Hematopoietic multipotent progenitor cell treated with erythropoietin and hydrocortisone succinate and interleukin-3 and kit ligand, for 17 days (in vitro differentiated cells): ENCODE data around the gene HECTD3.

ENCODE experiments used
- DNase-seq: peaks from one replicate; pipeline ENCODE4 v3.0.0-alpha.2; 2015; ENCODE audit warnings: low spot score

Gene HECTD3

DNA sequence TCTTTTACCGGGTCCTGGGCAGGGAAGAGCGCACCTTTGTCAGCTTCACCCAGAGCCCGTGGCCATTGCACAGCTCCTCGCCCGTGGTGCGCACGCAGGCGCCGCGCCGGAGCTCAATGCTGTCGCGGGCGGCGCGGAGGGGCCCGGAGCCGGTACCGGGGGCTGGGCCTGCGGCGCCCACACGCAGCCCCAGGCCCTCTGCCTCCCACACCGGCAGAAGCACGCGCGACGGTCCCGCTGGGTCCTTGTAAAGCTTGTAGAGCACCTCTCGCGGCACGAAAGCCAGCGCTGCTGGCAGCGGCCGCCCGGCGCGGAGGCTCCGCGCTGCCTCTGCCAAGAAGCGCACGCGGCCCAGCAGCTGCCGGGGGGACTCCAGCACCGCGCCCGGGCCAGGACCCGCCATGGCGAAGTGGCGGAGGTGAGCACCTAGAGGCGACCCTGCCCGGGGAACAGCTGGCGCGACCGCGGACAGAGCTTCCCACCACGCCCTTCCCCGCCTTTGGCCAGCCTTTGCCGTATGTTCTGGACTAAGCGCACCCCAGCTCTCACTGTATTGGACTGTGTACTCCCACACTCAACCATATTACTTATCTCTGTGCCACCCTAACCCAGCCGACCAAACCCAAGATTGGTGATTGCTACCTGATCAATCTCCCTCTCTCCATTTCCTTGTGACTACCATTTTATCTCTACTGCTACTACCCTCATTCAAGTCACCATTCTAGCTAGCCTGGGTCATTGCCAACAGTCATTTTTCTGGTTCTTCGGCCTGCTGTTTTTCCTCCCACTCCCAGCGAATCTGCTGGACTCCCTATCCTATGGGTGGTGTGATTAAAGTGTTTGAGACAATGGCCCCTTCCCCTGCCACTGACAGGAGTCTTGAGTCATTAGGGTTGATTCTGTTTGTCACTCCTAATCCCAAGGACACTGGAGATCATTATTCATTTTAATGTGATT lies at the start of gene HECTD3:
HECTD3 (minus strand) TSS at position 470 of the 957 bp plus-strand sequence; CDS start at position 403, 67 bp downstream.
- peak; percentile 88 for DNase-seq

GRCh38 chr1:45059829-45060228 lies 48.7 kb upstream of the HECTD3 start:
- no peak for DNase-seq

DNA sequence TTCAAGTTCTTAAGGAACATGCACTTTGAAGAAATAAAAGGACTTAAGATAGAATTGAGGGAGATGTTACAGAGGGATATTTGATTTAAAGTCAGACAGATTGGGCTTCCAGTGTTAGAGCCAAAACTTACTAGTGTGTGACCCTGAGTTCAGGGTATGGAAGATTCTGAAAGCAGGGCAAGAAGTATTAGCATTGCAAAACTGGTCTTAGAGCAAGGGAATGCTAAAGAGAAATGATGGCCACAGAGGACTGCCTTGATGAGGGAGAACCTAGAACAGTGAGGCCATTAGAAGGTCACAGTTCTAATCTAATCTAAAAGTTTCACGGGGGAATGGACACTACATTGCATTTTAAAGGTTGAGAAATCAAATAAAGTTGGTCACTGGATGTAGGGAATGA lies 46.4 kb upstream of the HECTD3 start:
- DNase-seq, result no peak

GRCh38 chr1:45051005-45051772 lies 40.1 kb upstream of the HECTD3 start:
- DNase-seq, result no peak

DNA sequence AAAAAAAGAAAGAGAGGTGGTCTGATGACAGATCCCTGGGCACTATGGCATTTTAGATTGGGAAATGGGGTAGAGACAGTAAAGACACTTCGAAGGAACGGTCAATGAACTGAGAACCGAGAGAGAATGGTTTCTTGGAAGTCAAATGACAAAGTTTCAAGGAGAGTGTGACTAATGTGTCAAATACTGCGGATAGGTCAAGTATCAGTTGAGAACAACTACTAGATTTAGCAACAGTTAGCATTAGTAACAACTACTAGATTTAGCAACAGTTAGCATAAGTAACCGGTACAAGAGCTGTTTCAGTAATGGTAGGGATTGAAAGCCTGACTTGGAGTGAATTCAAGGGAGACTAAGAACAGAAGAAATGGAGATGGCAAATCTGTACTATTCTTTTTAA lies 35.9 kb upstream of the HECTD3 start:
- no peak for DNase-seq

DNA sequence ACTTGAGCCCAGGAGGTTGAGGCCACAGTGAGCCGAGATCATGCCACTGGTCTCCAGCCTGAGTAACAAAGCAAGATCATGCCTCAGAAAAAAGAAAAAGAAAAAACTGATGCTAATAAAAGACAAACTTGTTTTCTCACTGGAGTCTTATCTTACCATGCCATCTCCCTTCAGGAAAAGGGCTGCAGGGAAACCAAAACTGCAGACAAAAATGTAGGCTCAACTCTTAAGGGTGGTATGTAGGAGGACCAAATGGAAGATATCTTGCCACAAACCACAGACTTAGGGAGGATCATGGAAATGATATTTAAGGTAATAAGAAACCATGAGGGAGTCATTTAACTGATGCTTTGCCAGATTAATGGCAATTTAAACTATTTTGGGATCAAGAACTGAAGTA lies 33.8 kb upstream of the HECTD3 start:
- no peak for DNase-seq

GRCh38 chr1:45043094-45043493 lies 32.0 kb upstream of the HECTD3 start:
- no peak for DNase-seq

- DNase-seq, result no peak
Observed at GRCh38 chr1:45040297-45040696, 29.2 kb upstream of the HECTD3 start.

- no peak for DNase-seq
Observed at GRCh38 chr1:45038661-45039364, 27.7 kb upstream of the HECTD3 start.

DNA sequence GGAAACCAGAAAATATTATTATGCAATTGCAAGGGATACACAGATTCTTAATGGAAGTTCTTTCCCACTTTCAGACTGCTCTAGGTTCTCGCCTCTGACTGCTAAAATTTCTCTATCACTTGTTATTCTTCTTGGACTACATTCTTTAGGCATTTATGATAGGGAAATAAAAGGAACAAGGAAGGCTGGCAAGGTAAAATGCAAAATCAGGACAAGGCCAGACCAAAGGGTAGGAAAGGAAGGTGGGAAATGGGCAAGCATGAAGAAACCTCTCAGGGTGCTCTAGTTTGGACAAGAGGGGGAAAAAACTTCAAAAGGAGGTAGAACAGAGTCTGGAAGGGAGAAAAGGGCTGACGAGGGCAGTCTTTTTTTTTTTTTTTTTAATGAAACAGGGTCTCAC lies 27.1 kb upstream of the HECTD3 start:
- no peak for DNase-seq

- DNase-seq, result peak; percentile 63
Observed at GRCh38 chr1:45037456-45037855, 26.3 kb upstream of the HECTD3 start.

DNA sequence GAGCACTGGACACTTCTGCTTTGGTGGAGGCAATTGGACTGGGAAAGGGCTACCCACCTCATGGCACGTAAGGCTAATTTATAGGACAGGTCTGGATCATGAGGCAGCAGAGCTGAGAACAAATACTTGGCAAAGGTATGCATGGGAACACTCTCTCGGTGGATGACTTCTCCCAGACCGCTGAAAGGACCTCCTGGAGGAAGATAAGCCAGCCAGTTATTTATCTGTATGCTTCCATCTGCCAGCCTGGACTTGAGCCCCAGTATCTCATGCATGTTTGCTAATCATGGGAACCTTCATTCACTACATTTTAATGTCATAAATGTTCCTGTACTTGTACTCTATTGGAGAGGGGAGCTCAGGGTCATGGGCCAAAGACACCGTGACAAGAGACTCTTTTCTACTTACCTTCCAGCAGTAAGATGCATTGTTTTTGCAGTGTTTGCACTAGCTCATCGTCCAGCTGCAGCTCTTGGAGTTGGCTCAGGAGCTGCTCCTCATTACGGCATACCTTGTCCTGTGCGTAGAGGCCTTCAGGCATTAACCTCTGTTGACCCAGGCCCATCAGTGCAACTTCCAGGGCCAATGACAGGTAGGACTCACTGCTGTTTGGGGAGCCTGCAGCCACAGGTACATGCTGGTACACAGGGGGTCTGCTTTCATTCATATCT lies 24.6 kb upstream of the HECTD3 start:
- peak; percentile 67 for DNase-seq

DNA sequence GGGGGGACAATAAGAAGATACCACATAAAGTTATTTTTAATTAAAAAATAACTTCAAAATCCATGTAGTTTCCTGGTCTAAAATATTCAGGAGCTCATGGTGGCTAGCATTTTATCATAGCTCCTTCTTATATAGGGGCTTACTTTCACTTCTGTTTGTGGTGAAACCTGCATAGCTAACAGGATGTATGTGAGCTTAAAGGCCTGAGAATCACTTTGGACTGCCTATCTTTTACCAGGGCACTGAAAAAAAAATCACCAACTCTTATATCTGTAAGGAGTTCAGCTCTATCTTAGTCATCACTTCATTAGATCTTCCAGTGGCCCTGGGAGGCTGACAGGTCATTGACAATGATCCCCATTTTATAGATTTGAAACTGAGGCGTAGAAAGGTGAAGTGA lies 22.2 kb upstream of the HECTD3 start:
- no peak for DNase-seq

- DNase-seq, result no peak
Observed at GRCh38 chr1:45032837-45033236, 21.7 kb upstream of the HECTD3 start.

DNA sequence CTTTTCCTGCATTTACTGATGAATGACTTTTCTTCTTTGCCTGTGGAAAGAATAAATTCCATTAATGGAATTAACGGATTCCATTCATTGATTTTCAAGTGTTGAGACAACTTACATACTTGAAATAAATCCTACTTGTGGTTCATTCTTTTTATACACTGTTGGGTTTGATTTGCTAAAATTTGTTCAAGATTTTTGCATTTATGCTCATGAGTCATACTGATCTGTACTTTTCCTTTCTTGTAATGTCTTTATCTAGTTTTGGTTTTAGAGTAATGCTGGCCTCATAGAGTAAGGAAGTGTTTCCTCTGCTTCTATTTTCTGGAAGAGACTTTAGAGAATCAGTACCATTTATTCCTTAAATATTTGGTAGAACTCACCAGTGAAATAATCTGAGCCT lies 15.3 kb upstream of the HECTD3 start:
- DNase-seq, result no peak

DNA sequence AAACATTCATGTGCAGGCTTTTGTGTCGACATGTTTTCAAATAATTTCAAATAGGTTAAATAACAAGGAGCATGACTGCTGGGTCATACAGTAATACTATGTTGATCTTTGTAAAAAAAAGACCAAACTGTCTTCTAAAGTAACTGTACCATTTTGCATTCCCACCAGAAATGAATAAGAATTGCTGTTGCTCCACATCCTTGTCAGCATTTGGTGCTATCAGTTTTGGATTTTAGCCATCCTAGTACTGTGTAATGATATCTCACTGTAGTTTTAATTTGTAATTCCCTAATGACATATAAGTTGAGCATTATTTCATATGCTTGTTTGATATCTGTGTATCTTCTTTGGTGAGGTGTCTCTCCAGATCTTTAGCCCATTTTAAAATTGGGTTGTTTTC lies 12.5 kb upstream of the HECTD3 start:
- DNase-seq, result no peak

DNA sequence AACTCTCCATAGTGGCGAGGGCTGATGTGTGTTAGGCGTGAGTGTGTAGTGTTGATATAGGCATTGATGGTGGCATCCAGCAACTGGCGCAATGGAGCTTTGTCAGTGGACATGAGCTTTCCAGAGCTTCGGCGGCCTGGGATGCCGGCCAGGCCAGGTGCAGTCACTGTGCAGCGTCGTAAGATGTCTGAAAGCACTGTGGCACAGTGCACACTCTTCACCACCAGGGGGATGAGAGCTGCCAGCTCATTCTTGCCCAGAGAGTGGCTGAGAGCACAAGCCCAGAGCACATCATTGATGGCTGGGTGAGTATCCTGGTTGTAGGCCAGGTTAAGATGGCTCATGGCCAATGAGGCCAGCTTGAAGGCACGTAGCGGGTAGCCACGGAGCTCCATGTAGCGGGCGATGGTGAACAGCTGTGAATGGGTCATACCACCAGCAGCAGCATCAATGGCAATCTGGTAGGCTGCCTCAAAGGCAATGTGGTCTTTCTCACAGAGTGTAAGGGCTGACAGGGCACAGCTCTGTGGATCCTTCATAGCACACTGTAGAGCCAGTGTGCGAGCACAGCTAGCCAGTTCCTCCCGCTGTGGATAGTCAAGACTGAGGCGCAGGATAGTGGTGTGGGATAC lies 7.6 kb upstream of the HECTD3 start:
- peak; percentile 70 for DNase-seq

DNA sequence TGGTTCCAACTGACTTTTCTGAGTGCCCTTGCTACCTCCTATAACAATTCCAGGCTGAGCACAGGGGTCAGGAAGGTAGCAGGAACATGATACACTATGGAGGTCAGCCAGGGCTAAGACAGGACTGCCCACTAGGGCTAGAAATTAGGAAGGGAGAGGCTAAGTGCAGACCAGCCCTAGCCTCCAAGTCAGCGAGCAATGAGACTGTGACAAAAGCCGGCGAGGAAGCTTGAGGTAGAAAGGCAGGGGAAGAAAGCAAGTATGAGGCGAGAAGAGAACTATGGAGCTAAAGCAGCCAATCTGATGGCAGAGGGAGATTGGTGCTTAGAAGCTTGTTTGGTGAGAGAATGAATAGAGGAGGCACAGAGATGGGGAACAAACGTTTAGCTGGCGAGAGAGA lies 5.6 kb upstream of the HECTD3 start:
- DNase-seq, result no peak

DNA sequence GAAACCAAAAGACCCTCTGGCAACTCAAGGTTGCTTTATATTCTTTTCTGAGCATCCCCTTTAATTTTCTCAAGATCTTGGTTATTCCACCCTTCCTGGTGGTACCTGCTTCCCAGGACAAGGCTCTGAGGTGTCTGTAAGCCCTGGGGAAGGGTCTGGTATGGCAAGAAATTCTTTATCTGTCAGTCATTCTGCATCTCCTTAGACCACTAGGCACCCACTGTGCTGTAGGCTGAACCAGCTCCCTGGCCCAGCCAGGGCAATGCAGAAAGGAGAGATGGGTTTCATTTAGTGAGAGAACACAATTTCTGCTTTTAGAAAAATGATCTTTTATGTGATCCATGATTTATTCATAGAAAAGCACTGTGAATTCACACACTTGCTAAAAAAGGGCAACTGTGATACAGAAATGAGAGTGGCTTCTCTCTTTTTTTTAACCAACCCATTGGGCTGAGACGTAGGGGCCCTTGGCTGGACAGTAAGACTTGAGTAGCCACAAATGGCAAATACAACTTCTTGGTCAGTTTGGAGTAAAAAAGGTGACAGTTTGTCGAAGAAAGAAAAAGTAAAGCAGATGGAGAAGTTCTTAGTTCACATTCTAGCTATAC lies 5.1 kb upstream of the HECTD3 start:
- no peak for DNase-seq

DNA sequence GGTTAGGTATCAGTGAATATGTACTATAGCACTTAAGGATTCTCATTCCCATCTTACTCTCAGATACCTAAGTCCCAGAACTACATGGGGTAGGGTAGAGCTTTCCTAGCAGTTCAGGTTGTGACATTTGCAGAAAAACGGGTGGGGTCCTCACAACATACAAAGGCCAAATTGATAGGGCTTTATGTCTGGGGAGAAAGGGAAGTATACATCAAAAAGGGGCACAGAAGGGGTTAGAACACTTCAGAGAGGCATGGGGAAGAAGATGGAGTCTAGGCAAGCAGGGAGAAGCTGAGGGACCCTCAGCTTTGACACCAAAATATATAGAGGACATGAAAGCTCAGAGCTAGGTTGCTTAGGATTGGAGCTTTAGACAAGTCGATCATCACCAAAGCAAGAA lies 4.6 kb upstream of the HECTD3 start:
- no peak for DNase-seq
